ENCODE data around the gene SPCS1.

Gene SPCS1

DNA sequence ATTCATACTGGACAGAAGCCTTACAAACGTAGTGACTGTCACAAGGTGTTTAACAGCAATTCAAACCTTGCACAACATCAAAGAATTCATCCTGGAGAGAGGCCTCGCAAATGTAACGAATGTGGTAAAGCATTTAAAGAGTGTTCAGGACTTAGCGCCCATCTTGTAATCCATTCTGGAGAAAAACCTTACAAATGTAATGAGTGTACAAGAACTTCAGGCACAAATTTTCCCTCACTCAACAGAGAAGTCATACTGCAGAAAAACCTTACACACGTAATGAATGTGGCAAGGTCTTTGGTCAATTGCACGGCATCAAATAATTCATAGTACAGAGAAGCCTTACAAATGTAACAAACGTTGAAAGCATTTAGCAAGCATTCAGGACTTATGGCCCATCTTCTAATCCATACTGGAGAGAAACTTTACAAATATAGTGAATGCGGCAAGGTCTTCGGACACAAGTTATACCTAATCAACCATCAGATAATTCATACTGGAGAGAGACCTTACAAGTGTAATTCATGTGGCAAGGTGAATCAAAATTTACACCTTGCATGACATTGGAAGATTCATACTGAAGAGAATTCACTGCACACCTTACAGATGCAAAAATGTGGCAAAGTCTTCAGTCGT, 27.5 kb downstream of the SPCS1 start:
- DNase-seq, result peak; percentile 34

- no peak for DNase-seq
Measured at GRCh38 chr3:52739730-52740129, 33.8 kb downstream of the SPCS1 start.

GRCh38 chr3:52742418-52743041, 36.6 kb downstream of the SPCS1 start:
- peak; percentile 20 for DNase-seq

GRCh38 chr3:52743152-52743551, 37.2 kb downstream of the SPCS1 start:
- DNase-seq, result no peak

- DNase-seq, result no peak
Measured at GRCh38 chr3:52743721-52744120, 37.8 kb downstream of the SPCS1 start.

DNA sequence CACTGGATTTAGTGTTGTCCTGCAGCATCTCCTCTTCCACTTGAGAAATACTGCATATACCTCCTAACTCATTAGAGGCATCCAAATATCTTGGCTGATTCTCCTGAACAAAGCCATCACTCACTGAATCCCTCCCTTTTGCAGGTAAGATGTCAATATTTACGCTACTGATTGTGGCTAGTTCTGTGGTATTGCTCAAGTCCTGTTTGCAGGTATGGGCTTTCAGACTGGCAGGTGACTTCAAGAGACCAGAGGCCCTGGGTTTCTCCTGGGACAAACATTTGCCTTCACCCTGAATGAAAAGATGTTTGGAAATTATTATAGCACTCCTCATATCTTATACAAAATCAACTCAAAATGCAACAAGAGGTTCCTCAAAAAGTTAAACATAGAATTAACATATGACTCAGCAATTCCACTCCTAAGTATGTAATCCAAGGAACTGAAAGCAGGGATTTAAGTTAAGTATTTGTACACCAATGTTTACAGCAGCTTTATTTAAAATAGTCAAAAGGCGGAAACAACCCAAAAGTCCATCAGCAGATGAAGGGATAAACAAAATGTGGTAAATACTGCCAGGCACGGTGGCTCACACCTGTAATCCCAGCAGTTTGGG, 46.2 kb downstream of the SPCS1 start:
- DNase-seq, result peak; percentile 86

- no peak for DNase-seq
Measured at GRCh38 chr3:52754373-52754772, 48.5 kb downstream of the SPCS1 start.

- DNase-seq, result no peak
Measured at GRCh38 chr3:52756141-52756540, 50.2 kb downstream of the SPCS1 start.
